K562 treated with DMSO at 1 percent for 48 hours (cell line): Measurements from ENCODE around the gene PGRMC2. TPM values are rescaled to one million over a fixed set of nuclear protein-coding genes. Genes with fewer than 3 reads are reported as not detected.

Experiments
- total RNA-seq: library from RNA; unstranded; fragments of 300-600 nt; gene quantifications from 2 replicates; pipeline ENCODE4 v1.2.3, GENCODE V29; 2022; ENCODE audit warnings: low replicate concordance; ENCODE audit errors: extremely low read depth

The PGRMC2 gene
- total RNA-seq, result not detected in 2 replicates

GRCh38 chr4:128287141-128287870, at the start of gene PGRMC2:
PGRMC2 (minus strand) TSS chr4:128287813; CDS start chr4:128287790, 23 bp downstream.

Other genes starting within 250 kb of the PGRMC2 start
- gene LARP1B, start 226.5 kb downstream of the PGRMC2 start, total RNA-seq, result not detected in 2 replicates